Spleen (tissue), 11 donors: Measurements from ENCODE around the gene EDEM1. TPM values are rescaled to one million over a fixed set of nuclear protein-coding genes. Genes with fewer than 3 reads are reported as not detected.
A peak's percentile ranks its signal among the peaks of the same experiment; 100 is the strongest.

Experiments
- DNase-seq: peaks from one replicate; pipeline ENCODE4 v3.0.0-alpha.2; 2020
- H3K27ac ChIP-seq, 8 donors: fragments of 200-600 bp; sonication (generic) in 7 of 8; 1 replicate in 4 of 8; 2 replicates in 4 of 8; pipeline versions ENCODE4 v1.5.0 to v1.8.0; 2016 to 2021; ENCODE audit warnings: inconsistent platforms in 4 of 8, mild to moderate bottlenecking in 4 of 8, moderate library complexity in 1 of 8
- H3K27me3 ChIP-seq, 7 donors: fragments of 200-600 bp; sonication (generic) in 6 of 7; replicated peaks in 1 of 7; 1 replicate in 4 of 7; 2 replicates in 3 of 7; pipeline versions ENCODE4 v1.5.0 to v1.8.0; 2016 to 2021; ENCODE audit warnings: inconsistent platforms in 3 of 7, mild to moderate bottlenecking in 1 of 7
- H3K36me3 ChIP-seq, 6 donors: fragments of 200-600 bp; sonication (generic) in 5 of 6; 1 replicate in 4 of 6; 2 replicates in 2 of 6; pipeline versions ENCODE4 v1.5.0 to v1.8.0; 2016 to 2021; ENCODE audit warnings: inconsistent platforms in 2 of 6
- H3K4me1 ChIP-seq, 6 donors: fragments of 200-600 bp; sonication (generic) in 5 of 6; 1 replicate in 3 of 6; 2 replicates in 3 of 6; pipeline versions ENCODE4 v1.5.0 to v1.8.0; 2016 to 2021; ENCODE audit warnings: inconsistent platforms in 3 of 6
- H3K4me3 ChIP-seq, 8 donors: fragments of 200-600 bp; sonication (generic) in 7 of 8; 1 replicate in 4 of 8; 2 replicates in 4 of 8; pipeline versions ENCODE4 v1.5.0 to v1.8.0; 2016 to 2021; ENCODE audit warnings: inconsistent platforms in 4 of 8, mild to moderate bottlenecking in 4 of 8, moderate library complexity in 2 of 8
- H3K9me3 ChIP-seq, 8 donors: fragments of 200-600 bp; sonication (generic) in 7 of 8; 1 replicate in 4 of 8; 2 replicates in 4 of 8; pipeline versions ENCODE4 v1.5.0 to v1.8.0; 2016 to 2021; ENCODE audit warnings: inconsistent platforms in 4 of 8
- POLR2A ChIP-seq, 3 donors: fragments of 450-650 bp; IDR thresholded peaks; one replicate each; pipeline ENCODE4 v1.5.1; 2017; ENCODE audit warnings: antibody characterized with exemption in 3 of 3, mild to moderate bottlenecking in 1 of 3
- POLR2AphosphoS5 ChIP-seq, 3 donors: sonication (generic); formaldehyde crosslinking; IDR thresholded peaks; one replicate each; pipeline ENCODE4 v1.5.1; 2017; ENCODE audit warnings: antibody characterized with exemption in 3 of 3
- WGBS, 5 donors: extraction: QIAGEN DNeasy Blood & Tissue Kit in 3 of 5; methylation state at CpG; one replicate each; pipeline versions ENCODE4 v1.1.5 to v1.1.7; 2013 to 2018; 5-methylcytosine and 5-hydroxymethylcytosine counted together
- intact Hi-C: fragments of 100-400 bp; cut with DNase I; formaldehyde crosslinking; loops from one replicate; pipeline ENCODE4 v1.15.0; 2023; ENCODE audit warnings: low total_unique reads
- polyA plus RNA-seq, 3 donors: library from polyadenylated mRNA; stranded (reverse); fragments of 200-250 nt; gene quantifications; one replicate each; pipeline ENCODE4 v1.2.1, GENCODE V29; 2013
- total RNA-seq, 7 donors: library from RNA; depleted of rRNA in 3 of 7; stranded (reverse); fragments of >200 nt in 3 of 7; fragmentation: NEBNext Ultra II Directional in 4 of 7; extraction: Animal tissue kit (Norgen Biotek cat#: 25700) in 4 of 7; gene quantifications; one replicate each; pipeline versions ENCODE4 v1.1.0 to v1.2.1, GENCODE V29; 2016 to 2021
- TF ChIP-seq, protein P1 (sequence below), 11 experiments: fragments of 200-600 bp in 7 of 11; fragments of 450-650 bp in 4 of 11; sonication (generic) in 4 of 11; IDR thresholded peaks in 8 of 11; conservative IDR thresholded peaks in 3 of 11; 1 replicate in 7 of 11; 2 replicates in 4 of 11; pipeline versions ENCODE4 v1.4.0 to v1.8.0; 2016 to 2021; ENCODE audit warnings: antibody characterized with exemption in 11 of 11, inconsistent platforms in 4 of 11, mild to moderate bottlenecking in 1 of 11
- donor health status: healthy with polysubstance abuse.
- donor health status: DM: no; HTN: no; CAD: no; lungs with moderate emphysema.
- donor health status: DM: no; HTN: no; CAD: no.
- donor health status: Bipolar disorder and iron deficiency.
- donor health status: healthy.
- donor health status: DM: no; HTN: no; CAD: no.
- donor health status: DM: yes; HTN: yes; CAD: no.

The EDEM1 gene
- total and polyA plus RNA-seq, 10 donors = 8.4 to 174 (median 73.8) TPM

DNA sequence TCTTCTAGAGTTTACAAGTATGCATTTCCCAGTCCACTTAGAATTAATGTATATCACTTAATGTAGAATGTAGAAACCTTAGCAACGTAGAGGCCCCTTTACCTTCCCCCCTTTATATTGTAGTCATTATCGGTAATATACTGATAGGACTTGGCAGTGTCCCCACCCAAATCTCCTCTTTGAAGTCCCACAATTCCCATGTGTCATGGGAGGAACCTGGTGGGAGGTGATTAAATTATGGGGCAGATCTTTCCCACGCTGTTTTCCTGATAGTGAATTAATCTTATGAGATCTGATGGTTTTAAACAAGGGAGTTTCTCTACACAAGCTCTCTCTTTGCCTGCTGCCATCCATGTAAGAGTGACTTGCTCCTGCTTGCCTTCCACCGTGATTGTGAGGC lies 34.4 kb upstream of the EDEM1 start:
- WGBS, 5 donors = 89 to 94% (median 94%) methylated on average over 4 of the region's 4 CpGs
- TF ChIP-seq, protein P1, sequence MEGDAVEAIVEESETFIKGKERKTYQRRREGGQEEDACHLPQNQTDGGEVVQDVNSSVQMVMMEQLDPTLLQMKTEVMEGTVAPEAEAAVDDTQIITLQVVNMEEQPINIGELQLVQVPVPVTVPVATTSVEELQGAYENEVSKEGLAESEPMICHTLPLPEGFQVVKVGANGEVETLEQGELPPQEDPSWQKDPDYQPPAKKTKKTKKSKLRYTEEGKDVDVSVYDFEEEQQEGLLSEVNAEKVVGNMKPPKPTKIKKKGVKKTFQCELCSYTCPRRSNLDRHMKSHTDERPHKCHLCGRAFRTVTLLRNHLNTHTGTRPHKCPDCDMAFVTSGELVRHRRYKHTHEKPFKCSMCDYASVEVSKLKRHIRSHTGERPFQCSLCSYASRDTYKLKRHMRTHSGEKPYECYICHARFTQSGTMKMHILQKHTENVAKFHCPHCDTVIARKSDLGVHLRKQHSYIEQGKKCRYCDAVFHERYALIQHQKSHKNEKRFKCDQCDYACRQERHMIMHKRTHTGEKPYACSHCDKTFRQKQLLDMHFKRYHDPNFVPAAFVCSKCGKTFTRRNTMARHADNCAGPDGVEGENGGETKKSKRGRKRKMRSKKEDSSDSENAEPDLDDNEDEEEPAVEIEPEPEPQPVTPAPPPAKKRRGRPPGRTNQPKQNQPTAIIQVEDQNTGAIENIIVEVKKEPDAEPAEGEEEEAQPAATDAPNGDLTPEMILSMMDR (IDR thresholded peaks at IDR 0.05 in 8 of 11, conservative IDR thresholded peaks at IDR 0.05 in 3 of 11) = no peak
- TF ChIP-seq POLR2AphosphoS5 (IDR thresholded peaks at IDR 0.05) (no peak), POLR2A (IDR thresholded peaks at IDR 0.05) (no peak)
- Histone ChIP-seq H3K9me3 (no peaks in the 10 kb centered on the region), H3K27me3 (no peaks in the 10 kb centered on the region), H3K27ac (no peak overlapping the region), H3K4me3 (no peak overlapping the region), H3K36me3 (peaks cover 0 to 7% (median 0%) of the 10 kb centered on the region in 6 donors), H3K4me1 (peaks cover 0 to 92% (median 49%) of the 10 kb centered on the region in 6 donors)
- no peak for DNase-seq
- intact Hi-C loops = no loop called here

DNA sequence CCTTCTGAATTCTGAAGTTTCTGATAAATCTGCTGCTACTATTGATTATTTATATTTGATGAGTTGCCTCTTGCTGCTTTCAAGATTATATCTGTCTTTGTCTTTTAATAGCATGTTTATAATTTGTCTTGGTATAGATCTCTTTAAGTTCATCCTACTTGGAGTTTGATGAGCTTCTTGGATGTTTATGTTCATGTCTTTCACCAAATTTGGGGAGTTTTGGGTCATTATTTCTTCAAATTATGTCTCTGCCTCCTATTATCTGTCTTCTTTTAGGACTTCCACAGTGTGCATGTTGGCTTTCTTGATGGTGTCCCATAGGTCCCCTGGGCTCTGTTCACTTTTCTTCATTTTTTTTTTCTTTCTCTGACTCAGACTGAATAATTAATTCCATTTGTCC lies 32.3 kb upstream of the EDEM1 start:
- peaks cover 5 to 88% (median 39%) of the 10 kb centered on the region in 6 donors for H3K4me1 ChIP-seq
- intact Hi-C loops = no loop called here
- H3K27me3 ChIP-seq = no peaks in the 10 kb centered on the region
- no peak overlapping the region for H3K4me3 ChIP-seq
- TF ChIP-seq, protein P1 (IDR thresholded peaks at IDR 0.05 in 8 of 11, conservative IDR thresholded peaks at IDR 0.05 in 3 of 11) = no peak
- no peak for TF ChIP-seq POLR2AphosphoS5 (IDR thresholded peaks at IDR 0.05)
- no peak for TF ChIP-seq POLR2A (IDR thresholded peaks at IDR 0.05)
- H3K9me3 ChIP-seq = no peaks in the 10 kb centered on the region
- no peak overlapping the region for H3K27ac ChIP-seq
- DNase-seq = no peak
- H3K36me3 ChIP-seq = peaks cover 0 to 3% (median 0%) of the 10 kb centered on the region in 6 donors

DNA sequence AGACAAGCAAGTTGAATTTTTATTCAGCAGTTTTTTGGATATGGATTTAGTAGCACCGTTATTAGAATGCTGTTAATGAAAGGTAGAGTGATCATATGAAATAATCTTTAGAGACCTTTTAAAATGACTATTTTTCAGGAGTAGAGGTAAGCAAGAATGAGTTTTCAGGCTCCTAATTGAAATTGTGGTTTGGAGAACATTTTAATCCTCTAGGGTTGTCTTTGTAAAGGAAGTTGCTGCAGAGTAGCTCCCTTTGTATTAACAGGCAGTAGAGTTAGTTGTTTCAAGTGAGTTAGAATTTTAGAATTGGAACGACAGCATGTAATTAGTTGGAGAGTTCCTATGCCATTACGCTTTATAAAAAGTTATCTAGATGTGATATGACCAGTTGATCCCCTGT lies 27.2 kb upstream of the EDEM1 start:
- no peak overlapping the region for H3K4me3 ChIP-seq
- H3K27ac ChIP-seq = no peak overlapping the region
- H3K9me3 ChIP-seq = no peaks in the 10 kb centered on the region
- intact Hi-C loops = no loop called here
- TF ChIP-seq, protein P1 (IDR thresholded peaks at IDR 0.05 in 8 of 11, conservative IDR thresholded peaks at IDR 0.05 in 3 of 11) = no peak
- TF ChIP-seq POLR2AphosphoS5 (IDR thresholded peaks at IDR 0.05) (no peak), POLR2A (IDR thresholded peaks at IDR 0.05) (no peak)
- no peak for DNase-seq
- peaks cover 10 to 96% (median 46%) of the 10 kb centered on the region in 6 donors for H3K4me1 ChIP-seq
- 73 to 80% (median 77%) methylated on average over 3 of the region's 3 CpGs for WGBS, 5 donors
- H3K27me3 ChIP-seq = no peaks in the 10 kb centered on the region
- no peaks in the 10 kb centered on the region for H3K36me3 ChIP-seq

DNA sequence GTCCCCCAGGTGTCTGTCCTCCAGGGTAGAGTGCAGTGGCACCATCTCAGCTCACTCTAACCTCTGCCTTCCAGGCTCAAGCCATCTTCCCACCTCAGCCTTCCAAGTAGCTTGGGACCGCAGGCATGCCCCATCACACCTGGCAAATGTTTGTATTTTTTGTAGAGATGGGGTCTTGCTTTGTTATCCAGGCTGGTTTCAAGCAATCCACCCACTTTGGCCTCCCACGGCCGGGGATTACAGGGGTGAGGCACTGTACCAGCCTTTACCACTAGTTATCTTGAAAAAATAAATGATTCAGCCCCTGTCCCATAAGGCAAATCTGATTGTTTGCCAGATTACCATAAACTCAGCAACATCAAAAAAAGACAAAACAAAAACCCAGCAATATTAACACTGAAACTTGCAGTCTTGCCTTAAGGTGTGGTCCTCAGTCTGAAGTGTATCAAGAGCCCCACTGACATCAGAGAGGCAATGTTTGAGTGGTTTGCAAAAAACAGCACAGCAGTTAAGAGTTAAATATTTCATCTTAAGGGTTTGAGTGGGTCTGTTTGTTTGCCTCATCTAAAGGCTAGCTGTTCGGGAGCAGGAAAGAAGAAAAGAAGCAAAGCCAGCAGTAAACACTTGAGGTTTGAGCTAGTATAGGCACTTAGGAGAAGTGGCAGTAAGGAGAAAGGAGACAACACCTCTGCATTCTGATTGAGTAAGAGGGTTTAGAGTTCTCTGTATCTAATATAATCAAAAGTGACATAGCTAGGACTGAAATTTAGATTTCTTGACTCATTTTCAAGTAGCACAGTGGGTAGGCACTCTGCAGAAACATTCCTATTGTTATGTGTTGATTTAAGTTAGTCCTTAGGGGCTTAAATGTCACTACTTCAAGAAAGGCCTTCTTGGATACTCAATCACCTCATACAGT lies 26.3 kb upstream of the EDEM1 start:
- no peak for DNase-seq
- H3K36me3 ChIP-seq = no peaks in the 10 kb centered on the region
- no peak overlapping the region for H3K4me3 ChIP-seq
- TF ChIP-seq POLR2AphosphoS5 (IDR thresholded peaks at IDR 0.05) (no peak), POLR2A (IDR thresholded peaks at IDR 0.05) (no peak)
- TF ChIP-seq, protein P1 (IDR thresholded peaks at IDR 0.05 in 8 of 11, conservative IDR thresholded peaks at IDR 0.05 in 3 of 11) = no peak
- WGBS, 5 donors = 71 to 81% (median 74%) methylated on average over 4 of the region's 4 CpGs
- no peaks in the 10 kb centered on the region for H3K9me3 ChIP-seq
- intact Hi-C loops = no loop called here
- peaks cover 10 to 96% (median 52%) of the 10 kb centered on the region in 6 donors for H3K4me1 ChIP-seq
- H3K27ac ChIP-seq = peak overlapping the region in 2 of 8 donors; percentile 3 to 31
- H3K27me3 ChIP-seq = no peaks in the 10 kb centered on the region
